DMS53 treated with DMSO at 0.1 percent for 48 hours (cell line): Measurements from ENCODE around the gene MSL1.

Experiments
- DNase-seq: peaks from one replicate; lab custom pipeline; 2025; ENCODE audit not compliant: unreplicated experiment; lab: John Stamatoyannopoulos, UW

MSL1 gene

GRCh38 chr17:40121181-40122135 is at the start of gene MSL1:
TSS of gene MSL1 (plus strand) at chr17:40121971. CDS start at chr17:40122613, 642 bp downstream.
- DNase-seq = peak; percentile 54

GRCh38 chr17:40072040-40072734 is 49.6 kb upstream of the MSL1 start:
- peak; percentile 47 for DNase-seq

- no peak for DNase-seq
Observed at GRCh38 chr17:40072735-40073346, 48.9 kb upstream of the MSL1 start.

GRCh38 chr17:40073454-40074174 is 48.2 kb upstream of the MSL1 start:
- DNase-seq = no peak

GRCh38 chr17:40074175-40074512 is 47.6 kb upstream of the MSL1 start:
- DNase-seq = no peak

- DNase-seq = no peak
Observed at GRCh38 chr17:40074871-40075200, 46.9 kb upstream of the MSL1 start.

GRCh38 chr17:40075201-40075941 is 46.4 kb upstream of the MSL1 start:
- peak; percentile 36 for DNase-seq

GRCh38 chr17:40075942-40076498 is 45.8 kb upstream of the MSL1 start:
- no peak for DNase-seq

GRCh38 chr17:40076591-40076990 is 45.2 kb upstream of the MSL1 start:
- DNase-seq = no peak

GRCh38 chr17:40079545-40079944 is 42.2 kb upstream of the MSL1 start:
- no peak for DNase-seq

- no peak for DNase-seq
Observed at GRCh38 chr17:40084477-40084876, 37.3 kb upstream of the MSL1 start.

- no peak for DNase-seq
Observed at GRCh38 chr17:40086150-40087044, 35.4 kb upstream of the MSL1 start.

- no peak for DNase-seq
Observed at GRCh38 chr17:40087049-40087794, 34.5 kb upstream of the MSL1 start.

- DNase-seq = no peak
Observed at GRCh38 chr17:40087903-40088718, 33.7 kb upstream of the MSL1 start.

GRCh38 chr17:40089077-40089895 is 32.5 kb upstream of the MSL1 start:
- DNase-seq = no peak

- no peak for DNase-seq
Observed at GRCh38 chr17:40090237-40091119, 31.3 kb upstream of the MSL1 start.
